NCI-H2029 (cell line): ENCODE measurements around the gene PUM2.
A peak's percentile ranks its signal among the peaks of the same experiment; 100 is the strongest.

ENCODE experiments used
- DNase-seq: peaks from one replicate; lab custom pipeline; 2025; lab: John Stamatoyannopoulos, UW

Gene PUM2

GRCh38 chr2:20339012-20339411 is 11.6 kb downstream of the PUM2 start:
- no peak for DNase-seq

DNA sequence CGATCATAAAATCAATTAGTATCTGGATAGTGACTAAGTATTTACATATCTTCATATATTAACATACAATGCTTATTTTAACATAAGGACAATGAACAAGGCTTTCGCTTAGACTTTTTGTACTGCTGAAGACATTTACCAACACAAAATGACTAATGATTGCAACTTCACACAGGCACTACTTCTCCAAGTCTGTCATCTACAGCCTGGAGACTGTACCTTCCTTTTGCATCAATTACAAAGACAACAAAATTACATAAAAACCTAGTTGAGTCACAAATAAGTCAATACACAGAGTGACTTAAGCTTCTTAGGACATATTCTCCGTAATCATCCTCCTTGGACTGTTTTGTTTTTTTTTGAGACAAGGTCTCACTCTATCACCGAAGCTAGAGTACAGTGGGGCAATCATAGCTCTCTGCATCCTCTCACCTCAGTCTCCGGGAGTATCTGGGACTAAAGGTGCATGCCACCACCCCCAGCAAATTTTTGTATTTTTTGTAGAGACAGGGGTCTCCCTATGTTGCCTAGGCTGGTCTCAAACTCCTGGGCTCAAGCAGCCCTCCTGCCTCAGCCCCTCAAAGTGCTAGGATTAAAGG is 15.9 kb downstream of the PUM2 start:
- no peak for DNase-seq

DNA sequence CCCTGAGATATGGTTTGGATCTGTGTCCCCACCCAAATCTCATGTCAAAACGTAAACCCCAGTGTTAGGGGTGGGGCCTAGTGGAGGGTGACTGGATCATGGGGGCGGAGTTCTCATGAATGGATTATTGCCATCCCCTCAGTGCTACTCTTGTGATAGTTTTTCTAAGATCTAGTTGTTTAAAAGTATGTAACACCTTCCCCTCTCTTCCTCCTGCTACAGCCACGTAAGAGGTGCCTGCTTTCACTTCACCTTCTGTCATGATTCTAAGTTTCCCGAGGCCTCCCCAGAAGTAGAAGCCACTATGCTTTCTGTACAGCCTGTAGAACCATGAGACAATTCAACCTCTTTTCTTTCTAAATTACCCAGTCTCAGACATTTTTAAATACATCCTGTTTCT is 16.9 kb downstream of the PUM2 start:
- no peak for DNase-seq

GRCh38 chr2:20330192-20330591 is 20.5 kb downstream of the PUM2 start:
- DNase-seq: no peak

- DNase-seq: no peak
These were observed 23.3 kb downstream of the PUM2 start for GRCh38 chr2:20327370-20327769.

GRCh38 chr2:20326163-20326780 is 24.4 kb downstream of the PUM2 start:
- DNase-seq: peak; percentile 1

DNA sequence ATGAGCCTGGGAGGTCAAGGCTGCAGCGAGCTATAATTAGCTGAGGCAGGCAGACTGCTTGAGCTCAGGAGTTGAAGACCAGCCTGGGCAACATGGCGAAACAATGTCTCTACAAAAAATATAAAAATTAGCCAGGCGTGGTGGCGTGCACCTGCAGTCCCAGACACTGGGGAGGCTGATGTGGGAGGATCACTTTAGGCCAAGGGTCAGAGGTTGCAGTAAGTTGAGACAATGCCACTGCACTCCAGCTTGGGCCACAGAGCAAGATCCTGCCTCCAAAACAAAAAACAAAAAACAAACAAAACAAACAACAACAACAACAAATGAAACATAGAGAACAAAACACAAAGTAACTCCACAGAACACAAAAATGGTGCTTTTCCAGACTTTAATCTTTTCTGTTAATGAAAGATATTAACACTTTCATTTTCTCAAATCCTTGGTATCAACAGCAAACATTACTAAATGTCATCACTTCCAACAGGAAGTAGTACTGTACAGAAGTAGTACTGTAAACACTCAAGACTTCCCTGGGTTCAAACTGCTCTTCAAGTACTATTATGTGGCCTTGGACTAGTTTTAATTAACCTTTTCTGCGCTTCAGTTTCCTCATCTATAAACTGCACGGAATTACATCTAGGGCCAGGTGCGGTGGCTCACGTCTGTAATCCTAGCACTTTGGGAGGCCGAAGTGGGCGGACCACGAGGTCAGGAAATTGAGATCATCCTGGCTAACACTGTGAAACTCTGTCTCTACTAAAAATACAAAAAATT is 27.9 kb downstream of the PUM2 start:
- peak; percentile 38 for DNase-seq

GRCh38 chr2:20317690-20318089 is 33.0 kb downstream of the PUM2 start:
- no peak for DNase-seq

DNA sequence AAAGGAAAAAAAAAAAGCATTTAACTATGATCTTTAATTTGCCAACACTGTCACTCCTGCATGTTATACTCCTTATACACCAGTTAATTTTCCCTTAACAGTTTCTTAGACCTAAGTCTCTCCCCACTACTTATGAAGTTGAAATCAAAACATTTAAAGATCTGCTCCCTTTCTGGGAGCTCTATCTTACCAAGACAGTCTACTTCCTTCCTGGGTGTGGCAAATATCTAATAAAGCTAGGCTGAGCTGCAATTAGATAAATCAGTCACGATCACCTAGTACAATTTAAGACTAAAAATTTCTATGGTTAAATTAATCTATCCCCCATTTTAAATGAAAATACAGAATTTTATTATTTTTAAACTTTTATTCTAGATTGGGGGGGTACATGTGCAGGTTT is 33.4 kb downstream of the PUM2 start:
- no peak for DNase-seq

- no peak for DNase-seq
These were observed 35.8 kb downstream of the PUM2 start for GRCh38 chr2:20314562-20315501.

DNA sequence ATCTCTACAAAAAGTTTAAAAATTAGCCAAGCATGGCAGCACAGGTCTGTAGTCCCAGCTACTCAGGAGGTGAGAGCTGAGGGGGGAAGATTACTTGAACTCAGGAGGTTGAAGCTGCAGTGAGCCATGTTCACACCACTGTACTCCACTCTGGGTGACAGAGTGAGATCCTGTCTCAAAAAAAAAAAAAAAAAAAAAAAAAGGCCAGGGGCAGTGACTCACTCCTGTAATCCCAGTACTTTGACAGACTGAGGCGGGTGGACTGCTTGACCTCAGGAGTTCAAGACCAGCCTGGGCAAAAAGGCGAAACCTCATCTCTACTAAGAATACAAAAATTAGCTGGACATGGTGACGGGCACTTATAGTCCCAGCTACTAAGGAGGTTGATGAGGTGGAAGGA is 37.0 kb downstream of the PUM2 start:
- DNase-seq: no peak

DNA sequence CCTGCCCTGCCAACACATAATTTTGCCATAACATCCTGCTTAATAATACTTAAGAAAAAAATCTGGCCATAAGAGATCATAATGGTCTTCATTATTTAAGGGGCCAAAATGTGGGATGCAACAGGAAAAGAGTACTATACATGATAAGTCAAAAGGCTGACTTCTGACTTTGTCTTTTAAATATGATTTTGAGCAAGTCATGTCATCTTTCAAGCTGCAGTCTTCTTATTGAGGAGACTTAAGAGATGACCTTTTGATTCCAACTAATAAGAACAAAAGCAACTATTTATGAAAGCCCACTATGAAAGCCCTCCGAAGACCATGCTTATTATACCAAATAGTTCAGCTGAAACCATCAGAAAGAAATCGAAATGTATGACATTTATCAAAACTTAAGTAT is 41.6 kb downstream of the PUM2 start:
- no peak for DNase-seq

- DNase-seq: no peak
These were observed 43.3 kb downstream of the PUM2 start for GRCh38 chr2:20307311-20307710.

GRCh38 chr2:20304411-20304810 is 46.2 kb downstream of the PUM2 start:
- no peak for DNase-seq

DNA sequence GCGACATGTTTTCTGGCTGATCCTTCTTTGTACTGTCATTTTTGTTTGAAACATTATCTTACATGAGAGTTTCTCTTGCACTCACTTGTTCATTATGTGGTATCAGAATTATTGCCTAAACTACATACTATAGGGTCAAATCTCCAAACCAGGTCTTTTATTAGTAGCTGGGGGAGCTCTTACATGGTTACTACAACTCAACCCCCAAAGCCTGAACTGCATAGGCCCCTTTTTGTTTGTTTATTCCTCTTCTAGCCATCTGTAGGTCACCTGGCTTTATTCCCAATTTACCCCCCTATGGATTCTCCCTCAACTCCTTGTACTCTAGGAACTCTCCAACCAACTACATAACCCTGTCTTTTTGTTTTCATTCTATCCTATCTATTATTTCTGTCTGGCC is 46.7 kb downstream of the PUM2 start:
- DNase-seq: no peak

GRCh38 chr2:20302019-20302418 is 48.6 kb downstream of the PUM2 start:
- DNase-seq: no peak

- DNase-seq: no peak
These were observed 50.0 kb downstream of the PUM2 start for GRCh38 chr2:20300656-20301055.

GRCh38 chr2:20299113-20299512 is 51.5 kb downstream of the PUM2 start:
- DNase-seq: no peak

- DNase-seq: no peak
These were observed 56.4 kb downstream of the PUM2 start for GRCh38 chr2:20294231-20294630.

DNA sequence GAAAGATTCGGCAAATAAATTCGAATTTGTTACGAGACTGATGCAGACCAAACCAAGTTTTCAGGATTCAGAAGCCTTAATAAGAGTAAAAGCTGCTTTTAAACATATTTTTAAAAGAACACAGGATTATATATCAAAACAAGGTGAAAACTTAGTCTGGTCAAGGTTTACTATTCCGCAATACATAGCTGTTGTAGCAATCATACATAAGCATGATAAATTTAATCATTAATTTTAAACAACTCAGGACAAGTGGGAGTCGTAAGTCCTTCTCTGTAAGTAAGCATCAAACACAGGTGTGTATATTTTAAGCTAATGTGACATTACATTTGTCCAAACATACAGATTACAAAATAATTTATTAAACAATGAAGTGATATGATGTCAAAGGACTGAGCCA is 57.7 kb downstream of the PUM2 start:
- DNase-seq: no peak

GRCh38 chr2:20291846-20292408 is 58.7 kb downstream of the PUM2 start:
- DNase-seq: no peak

DNA sequence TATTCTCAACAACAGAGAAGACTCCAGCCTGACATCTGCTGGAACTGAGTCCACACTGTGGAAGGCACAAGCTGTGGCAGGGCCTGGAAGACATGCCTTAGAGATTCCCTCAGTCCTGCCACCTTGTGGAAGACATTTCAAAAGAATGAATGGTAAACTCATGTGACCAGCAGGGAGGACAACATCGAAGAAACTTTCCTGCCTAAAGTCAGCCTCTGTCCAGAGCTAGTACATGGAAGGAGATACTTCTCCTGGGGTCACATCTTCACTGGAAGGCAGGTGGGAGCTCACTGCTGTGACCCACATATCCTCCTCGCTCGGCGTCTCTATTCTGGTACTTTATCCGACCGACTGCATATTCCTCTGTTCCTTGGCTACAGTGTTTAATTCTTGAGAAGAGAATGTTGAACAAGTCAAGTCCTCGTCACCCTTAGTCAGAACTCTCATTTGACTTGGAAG is 59.5 kb downstream of the PUM2 start:
- DNase-seq: no peak
